NCI-H82 treated with DMSO at 0.1 percent for 48 hours (cell line): ENCODE data around the gene PUS10.
A peak's percentile ranks its signal among the peaks of the same experiment; 100 is the strongest.

Experiments used
- DNase-seq: peaks from one replicate; lab custom pipeline; 2025; ENCODE audit not compliant: unreplicated experiment; lab: John Stamatoyannopoulos, UW

The PUS10 gene

DNA sequence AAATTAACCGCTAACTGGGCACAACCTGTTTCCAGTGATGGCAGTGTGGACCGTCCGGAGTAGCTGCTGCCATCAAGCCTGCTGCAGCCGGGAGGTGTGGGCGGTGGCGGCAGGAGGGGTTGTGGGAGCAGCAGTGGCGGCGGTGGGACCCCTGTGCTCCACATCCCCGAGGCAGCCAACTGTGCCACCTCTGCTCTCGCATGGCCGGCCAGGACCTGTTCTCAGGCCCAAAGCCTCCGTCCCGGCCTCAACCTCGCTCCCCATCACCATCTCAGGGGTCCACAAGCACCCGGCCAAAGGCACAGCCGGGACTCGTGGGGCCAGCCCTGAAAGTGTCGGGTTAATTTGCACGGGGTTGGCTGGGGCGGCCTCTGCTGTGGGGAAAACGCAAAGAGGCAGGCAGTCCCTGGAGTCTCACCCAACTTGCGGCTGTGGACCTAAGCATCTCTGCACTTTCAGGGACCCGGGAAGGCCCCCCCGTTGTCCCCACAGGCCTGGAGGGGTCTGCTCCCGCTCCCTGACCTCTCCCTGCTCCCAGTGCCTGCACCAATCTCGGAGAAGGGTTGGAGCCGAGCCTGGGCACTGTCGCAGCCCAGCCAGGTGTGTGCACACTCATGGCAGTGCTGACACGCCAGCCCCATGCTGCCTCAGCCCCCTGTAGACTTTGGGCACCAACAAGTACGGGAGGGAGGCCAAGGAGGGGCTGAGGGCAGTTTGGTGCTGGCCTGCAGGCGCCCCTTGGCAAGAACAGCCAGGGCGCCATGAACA lies 45.0 kb downstream of the PUS10 start:
- DNase-seq: no peak

DNA sequence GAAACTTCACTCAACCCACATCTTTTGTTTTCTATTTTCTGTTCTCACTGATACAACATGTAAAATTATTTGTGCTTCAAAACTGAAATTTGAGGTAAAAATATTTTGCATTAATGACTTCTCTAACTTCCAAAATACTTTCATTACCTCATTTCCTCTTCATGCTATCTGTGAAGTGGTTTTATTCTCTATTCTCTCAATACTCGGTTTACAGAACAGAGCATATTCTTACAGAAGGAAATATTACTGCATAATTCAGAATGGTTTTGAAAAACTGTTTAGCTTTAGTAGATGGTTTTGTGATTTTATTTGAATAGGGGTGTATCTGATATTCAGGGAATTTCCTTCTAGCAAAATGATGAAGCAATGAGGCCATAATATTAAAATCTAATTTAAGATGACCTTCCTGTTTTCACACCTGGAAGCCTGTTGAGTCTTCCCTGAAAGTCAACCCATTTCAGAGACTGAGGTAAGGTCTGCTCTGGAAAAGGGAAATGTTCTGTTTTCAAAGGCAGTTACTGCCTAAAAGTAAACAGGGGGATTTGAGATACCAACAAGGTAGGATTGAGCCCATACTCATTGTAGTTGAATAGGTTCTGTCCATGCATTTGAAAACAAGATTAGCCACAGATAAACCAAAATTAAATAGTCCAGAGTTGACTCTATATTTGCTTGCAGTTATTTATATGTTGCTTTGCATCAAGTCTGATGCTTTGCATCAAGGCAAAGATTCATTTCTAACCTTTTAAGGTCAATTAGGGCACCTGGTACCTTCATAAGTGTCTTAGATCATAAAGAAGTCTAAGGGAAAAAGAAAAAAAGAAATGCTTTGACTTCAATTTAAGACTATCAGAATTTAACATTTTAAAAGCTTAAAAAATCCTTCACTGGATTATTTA lies 51.3 kb downstream of the PUS10 start:
- DNase-seq: no peak

DNA sequence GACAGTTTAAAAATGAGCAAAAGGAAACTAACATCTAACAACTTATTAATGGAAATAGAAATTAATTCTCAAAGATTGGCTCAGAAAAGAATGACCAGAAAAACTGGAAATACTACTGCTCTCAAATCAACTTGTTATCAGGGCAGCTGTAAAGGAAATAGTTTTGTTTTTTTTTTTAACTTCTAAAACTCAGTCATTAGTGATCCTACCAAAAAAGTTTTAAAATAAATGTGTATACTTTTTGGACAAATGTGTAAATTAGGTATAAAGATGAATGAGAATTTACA lies 52.6 kb downstream of the PUS10 start:
- no peak for DNase-seq

DNA sequence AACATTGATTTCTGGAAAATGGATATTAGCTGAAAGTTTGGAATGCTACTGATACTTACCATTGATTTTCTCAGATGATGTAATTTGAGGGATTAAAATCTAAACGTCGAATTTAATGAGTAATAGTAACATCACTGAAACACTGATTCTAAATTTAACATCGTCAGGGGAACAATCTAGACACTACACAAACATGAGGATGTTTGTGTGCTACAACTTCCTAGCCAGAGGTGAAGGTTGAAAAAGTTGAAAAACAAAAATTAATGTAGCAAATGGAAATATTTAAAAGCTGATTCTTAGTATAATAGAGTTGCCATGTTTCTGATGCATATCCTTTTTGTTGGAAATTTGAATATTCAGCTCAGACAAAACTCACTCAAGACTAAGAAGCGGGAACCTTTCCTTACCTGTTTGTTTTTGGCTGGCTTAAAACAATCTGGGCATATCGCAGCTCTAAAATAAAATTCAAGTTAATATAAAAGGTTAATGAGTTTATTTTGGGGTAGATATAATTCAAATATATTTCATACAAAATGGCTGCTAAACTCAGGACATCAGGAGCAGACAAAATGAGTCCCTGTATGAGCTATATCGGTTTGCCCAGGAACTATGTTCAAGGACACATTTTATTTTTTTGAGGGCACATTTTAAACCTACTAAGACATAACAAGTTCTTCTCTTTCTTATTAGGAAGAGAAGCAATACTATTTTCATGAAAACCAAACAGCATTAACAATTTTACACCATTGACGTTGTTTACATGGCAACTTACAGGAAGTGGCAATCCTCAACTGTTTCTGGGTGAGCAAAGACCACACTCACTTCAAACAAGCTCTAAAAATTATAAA lies 53.2 kb downstream of the PUS10 start:
- no peak for DNase-seq

DNA sequence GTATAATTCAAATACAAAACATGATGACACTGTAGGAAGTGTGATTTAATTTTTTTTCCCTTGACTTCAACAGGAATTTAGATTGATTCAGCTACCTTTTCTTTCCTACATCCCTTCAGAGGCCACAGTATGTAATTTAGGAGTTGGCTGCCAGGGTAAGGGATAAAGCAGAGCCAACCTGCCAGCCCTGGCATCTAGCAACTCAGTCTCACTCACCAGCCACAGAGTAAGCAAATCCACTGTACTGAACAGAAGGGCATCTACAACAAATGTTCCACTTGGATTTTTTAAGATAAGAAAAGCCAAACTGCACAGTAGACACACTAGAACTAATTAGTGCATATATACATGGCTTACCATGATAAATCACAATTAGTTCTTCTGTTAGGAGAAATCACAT lies 54.9 kb downstream of the PUS10 start:
- DNase-seq: no peak

DNA sequence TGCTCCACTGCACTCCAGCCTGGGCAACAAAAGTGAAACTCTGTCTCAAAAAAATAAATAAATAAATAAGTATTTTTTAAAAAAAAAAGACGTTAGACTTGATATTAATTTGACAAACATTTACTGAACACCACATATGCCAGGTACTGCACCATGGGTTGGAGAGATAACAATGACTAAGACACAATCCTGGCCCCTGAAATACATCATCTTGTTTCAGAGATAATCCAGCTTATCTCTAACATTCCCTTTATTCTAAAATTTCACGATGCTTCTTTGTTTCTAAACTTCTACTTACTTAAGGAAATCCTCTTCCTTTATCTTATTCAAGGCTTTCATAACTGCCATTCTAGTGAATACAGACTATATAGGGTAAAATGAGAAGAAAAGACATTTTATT lies 55.5 kb downstream of the PUS10 start:
- no peak for DNase-seq

DNA sequence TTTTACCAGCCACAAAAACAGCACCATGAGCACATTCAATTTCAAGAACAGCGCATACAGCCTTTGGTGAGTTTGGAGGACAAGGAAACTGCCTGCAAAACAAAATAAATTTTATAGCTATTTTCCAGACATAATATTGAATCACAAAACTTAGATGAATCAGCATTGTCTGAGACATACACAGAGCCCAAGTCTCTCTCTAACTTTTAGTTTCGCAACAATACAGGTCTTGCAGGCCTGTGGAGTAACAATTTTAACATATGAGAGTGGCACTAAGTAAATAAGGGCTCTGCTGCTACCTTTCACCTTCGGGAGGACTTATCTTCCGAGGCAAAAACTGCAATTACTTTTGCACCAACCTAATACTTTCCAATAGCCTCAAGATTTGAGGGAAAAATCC lies 56.6 kb downstream of the PUS10 start:
- DNase-seq: no peak

DNA sequence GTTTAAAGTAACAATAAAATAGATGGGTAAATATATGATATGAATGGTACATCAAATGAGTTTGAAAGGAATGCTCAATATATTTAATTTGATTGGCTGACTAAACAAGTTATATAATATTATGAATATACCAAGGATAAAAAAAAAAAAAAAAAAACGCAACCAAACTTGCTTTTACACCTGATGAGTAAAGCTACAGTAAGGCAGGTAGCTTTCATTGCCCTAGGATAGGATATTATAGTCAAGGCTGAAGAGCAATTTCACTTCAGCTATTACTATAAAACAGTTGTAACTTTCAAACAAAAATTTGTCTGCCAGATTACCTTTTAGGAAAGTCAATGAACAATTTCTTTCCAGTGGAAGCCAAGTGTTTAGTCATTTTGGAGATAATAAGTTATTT lies 57.3 kb downstream of the PUS10 start:
- DNase-seq: no peak

DNA sequence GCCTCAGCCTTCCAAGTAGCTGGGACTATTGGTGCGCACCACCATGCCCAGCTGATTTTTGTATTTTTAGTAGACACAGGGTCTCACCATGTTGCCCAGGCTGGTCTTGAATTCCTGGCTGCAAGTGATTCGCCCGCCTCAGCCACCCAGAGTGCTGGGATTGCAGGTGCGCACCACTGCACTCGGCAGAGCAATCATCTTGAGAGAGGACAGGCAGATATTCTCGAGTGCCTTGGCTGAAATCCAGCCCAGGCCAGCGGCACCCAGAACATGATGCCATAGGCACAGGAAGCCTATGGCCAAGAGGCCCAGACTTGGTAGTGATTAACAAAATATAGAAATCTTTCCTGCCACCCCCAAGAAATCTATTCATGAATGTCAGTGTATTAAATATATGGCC lies 58.6 kb downstream of the PUS10 start:
- no peak for DNase-seq

DNA sequence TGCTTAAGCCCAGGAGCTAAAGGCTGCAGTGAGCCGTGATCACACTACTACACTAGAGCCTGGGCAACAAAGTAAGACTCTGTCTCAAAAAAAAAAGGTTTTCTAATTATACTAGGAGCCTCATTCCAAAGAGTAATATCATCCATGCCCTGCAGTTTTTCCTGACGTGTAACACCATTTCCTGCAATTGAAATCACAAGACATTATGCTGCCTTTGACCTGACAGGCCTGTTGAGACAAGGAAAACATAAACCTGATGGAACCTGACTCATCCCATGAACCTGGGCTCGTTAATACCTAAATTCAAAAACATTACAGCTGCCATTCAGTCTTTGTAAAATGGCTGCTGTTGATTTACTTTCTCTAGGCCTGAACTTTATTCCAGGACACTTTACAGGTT lies 59.3 kb downstream of the PUS10 start:
- DNase-seq: no peak

DNA sequence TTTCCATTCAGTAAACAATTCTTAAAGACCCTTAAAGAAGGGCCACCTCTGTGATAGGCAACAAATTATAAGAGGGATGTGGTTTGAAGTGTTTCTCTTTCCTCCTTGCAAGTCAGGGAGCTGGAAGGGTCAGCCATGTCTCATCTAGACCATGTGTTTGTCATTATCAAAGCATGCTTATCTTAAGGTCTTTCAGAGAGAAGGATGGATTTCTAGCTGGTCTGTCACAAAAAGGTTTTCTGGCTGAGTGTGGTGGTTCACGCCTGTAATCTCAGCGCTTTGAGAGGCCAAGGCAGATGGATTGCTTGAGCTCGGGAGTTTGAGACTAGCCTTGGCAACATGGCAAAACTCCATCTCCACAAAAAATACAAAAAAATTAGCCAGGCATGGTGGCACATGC lies 59.7 kb downstream of the PUS10 start:
- DNase-seq: no peak

DNA sequence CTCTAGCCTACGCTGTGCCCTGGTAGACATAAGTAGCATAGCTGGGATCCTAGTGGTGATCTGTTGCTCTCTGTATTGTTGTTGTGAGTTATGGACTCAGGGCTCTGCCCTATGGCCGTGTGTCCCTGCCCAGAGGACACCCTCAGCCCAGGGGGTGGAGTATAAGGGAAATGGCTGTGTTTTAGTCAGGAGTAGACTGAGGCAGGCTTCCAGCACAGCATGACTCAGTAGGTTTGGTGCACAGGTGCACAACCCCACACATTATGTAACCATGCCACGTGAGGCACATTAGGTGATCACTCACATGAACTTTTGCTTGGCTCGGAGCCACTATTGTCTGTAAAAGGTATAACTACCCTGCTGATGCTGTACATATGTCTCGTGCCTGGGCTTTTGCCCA lies 60.4 kb downstream of the PUS10 start:
- no peak for DNase-seq

DNA sequence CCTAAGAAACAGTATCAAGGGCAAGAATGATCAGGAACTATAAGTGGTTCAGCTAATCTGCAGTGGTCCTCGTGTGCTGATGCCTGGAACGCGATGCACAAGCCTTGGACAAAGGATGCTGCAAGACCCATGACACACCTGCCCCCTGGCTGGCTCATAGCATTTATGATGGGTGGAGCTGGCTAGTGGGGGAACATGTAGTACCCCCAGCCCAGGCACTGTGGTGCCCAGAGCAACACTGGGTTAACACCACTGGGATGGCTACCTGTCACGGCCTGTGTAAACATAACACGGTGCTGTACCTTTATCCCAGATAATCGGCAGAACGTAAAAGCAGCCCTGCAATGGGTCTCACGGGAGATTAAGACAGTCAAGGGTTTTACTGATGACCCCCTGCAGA lies 60.8 kb downstream of the PUS10 start:
- DNase-seq: no peak

DNA sequence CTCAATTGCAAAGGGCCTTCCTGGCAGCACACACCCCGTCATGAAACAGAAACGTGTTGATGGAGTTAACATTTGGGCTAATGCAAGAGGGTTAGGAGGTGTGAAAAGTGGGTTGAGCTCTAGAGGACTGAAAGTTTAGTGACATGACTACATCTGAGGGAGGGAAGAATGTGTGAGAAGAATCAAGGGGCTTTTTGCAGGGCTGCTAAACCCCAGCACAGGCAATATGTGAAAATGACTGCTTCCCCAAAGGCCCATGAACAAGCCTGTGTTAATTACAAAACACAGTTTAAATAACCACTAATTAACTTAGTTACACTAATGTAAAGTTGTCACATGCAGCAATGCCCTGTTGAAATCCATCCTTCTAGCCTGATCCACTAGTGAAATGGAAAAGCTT lies 63.9 kb downstream of the PUS10 start:
- no peak for DNase-seq

DNA sequence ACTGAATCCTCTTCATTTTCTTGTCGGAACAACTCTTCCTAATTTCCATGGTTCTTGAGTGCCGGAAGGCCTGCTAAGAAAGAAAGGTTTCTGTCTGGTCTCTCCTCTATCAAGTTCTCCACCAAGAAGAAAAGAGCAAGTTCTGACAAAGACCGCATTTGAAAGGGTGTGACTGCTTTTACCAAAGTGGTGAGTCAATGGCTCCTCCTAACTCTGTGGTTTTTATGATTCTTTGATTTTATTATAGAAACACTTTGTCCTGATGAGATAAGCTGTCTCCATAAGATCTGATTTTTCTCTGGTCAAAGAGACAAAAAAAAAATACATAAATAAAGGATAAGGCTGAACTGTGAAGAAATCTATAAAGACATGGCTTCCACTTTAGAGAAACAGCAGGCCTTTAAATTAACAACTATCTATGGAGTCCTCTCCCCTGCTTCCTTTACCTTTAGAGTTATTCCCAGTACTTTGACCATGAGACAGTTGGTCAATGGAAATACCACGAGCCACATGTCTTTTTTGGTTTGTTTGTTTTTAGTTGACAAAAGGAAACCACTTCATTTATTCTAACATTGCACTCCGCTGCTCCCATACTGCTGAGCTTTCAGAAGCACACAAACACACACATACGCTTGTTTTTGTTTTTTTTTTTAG lies 69.0 kb downstream of the PUS10 start:
- DNase-seq: no peak

DNA sequence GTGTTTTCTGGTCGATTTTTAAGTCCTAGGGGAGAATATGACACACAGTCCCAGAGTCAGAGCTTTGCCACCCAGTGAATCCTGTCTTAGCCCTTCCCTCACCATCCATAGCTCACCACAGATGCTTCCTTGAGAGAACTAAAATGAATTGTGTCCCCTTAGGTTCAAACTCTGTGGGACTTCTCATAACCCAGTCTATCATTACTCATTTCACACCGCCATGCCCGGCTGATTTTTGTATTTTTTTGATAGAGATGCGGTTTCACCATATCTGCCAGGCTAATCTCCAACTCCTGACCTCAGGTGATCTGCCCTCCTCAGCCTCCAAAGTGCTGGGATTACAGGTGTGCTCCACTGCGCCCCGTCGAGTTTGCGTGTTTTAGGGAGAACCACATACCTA lies 69.9 kb downstream of the PUS10 start:
- no peak for DNase-seq

DNA sequence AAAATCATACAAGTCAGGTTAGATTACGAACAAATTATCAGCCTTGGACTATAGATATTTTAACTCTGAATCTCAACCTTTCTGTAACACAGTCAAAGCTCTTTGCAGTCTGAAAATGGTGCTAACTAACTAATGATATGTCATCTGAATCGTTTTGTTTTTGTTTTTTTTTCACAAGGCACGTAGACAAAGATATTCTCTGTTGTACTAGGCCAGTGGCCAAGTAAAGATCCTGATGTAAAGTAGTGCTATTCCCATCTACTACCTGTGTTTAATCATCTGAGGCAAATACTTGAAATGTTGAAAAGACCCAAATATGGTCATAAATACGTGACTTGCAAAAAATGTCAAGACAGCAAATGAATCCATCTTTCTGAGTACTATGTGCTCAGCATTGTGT lies 71.0 kb downstream of the PUS10 start:
- DNase-seq: no peak

DNA sequence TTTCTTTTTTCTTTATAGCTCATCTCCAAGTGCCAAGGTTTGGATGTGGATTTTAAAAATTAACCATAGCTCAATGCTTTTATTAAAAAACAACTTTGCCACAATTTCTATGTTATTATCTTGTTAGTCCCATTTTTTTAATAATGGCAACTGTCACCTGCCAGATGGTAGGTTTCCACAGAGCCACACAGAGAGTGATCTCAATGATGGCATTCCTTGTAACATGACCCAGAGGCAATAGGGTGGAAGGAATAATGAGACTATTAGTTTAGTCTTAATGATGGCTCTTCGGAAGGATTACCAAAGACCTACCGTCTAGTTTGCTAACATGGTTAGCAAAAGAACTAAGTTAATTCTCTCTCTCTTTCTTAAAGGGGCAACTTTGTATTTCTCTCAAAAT lies 72.7 kb downstream of the PUS10 start:
- DNase-seq: peak; percentile 72

DNA sequence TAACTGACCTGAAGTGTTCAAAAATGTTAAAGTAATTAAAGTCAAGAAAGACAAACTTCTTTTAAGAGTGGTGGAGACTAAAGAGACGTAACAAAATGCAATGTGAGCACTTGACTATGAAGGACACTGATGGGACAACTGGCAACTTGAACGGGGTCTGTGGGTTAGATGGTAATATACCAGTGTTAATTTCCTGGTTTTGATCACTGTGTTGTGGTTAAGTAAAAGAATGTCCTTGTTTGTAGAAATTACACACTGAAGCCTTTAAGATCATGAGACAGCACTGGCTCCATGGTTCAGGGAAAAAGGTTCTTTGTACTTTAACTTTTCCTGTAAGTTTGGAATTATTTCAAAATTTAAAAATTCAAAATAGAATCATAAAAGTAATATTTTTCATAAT lies 78.4 kb downstream of the PUS10 start:
- no peak for DNase-seq

DNA sequence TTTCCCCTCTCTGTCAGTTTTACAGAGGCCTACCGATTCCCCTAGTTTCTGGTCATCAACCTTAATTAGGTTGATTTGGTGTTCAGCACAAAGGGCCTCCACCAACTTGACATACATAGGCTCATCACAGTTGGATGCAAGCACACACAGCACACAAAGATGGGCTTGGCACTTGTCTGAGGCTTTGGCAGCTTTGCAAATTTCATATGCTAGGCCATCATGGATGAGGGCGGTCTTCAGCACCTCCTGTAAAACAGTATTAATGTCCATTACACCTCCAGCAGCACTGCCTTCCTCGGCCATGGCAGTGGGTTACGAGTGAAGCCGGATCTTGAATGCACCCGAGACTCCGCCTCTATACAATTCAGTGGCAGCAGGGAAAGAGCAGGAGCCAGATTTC lies 79.8 kb downstream of the PUS10 start:
- DNase-seq: no peak

DNA sequence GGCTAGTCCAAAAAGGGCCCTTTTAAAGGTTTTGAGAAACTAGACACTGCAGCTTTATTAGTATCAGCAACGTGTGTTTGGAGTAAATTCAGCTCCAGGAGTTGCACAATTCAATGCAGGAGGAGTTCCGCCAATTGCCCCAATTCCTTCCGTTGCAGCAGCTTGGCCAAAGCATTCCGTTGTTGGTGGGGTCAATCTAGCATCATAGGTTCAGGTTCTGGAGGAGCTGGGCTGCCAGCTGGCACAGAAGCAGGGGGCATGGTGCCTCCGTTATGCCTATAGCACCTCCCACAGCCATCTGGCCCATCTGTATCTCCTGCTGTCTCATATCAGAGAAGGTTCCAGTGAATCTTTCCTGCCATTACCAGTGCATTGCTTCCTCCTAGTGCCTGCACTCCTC lies 81.3 kb downstream of the PUS10 start:
- DNase-seq: no peak
